Measurements from ENCODE around the gene ZNF467. TPM values are rescaled to one million over a fixed set of nuclear protein-coding genes. Genes with fewer than 3 reads are reported as not detected.

The ZNF467 gene
- total and polyA plus RNA-seq, 4 experiments from 2014 or later, result 1.2 to 3.9 (median 2.5) TPM

DNA sequence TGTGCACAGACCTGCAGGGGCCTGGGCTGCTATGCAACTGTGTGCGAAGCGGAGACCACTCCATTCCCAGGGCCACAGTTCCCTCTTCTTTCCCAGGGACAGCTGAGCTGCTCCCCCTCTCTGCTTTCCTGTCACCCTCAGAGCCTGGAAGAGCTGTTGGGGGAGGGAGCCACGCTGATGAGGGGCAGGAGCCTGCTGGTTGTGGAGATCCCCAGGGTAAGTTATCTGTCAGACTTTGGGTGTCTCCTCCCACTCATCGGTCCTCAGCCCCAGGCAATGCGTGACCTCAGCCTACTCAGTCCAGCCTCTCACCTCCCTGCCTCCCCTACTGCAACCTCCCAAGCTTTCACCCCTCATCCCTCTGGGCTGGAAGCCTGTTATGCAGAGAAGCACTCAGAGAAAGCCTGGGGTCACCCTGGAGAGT lies 53.5 kb downstream of the ZNF467 start:
- no peak overlapping the region for H3K27ac ChIP-seq (ENCODE audit: low read depth, low read length)
- H3K27me3 Mint-ChIP-seq, result no peaks in the 10 kb centered on the region
- no peak overlapping the region for H3K4me3 ChIP-seq (ENCODE audit: low read length in 2 of 2)
- DNase-seq, result no peak
- H3K27ac Mint-ChIP-seq, result no peak overlapping the region
- H3K36me3 ChIP-seq (ENCODE audit: insufficient read depth, low read length), result peaks cover 27% of the 10 kb centered on the region
- H3K4me1 ChIP-seq (ENCODE audit: insufficient read depth, low read length), result peaks cover 14% of the 10 kb centered on the region
- H3K9me3 ChIP-seq (ENCODE audit: control insufficient read depth in 1 of 2, low read length in 2 of 2), result no peaks in the 10 kb centered on the region
- H3K4me1 Mint-ChIP-seq, result peaks cover 15 to 20% (median 18%) of the 10 kb centered on the region in 4 donors
- ChIA-PET CTCF (ENCODE audit: partially characterized antibody) (no interaction called here), POLR2A (ENCODE audit: partially characterized antibody) (no interaction called here)
- H3K36me3 Mint-ChIP-seq, result peaks cover 14 to 49% of the 10 kb centered on the region in 2 donors
- no peaks in the 10 kb centered on the region for H3K9me3 Mint-ChIP-seq
- no peaks in the 10 kb centered on the region for H3K27me3 ChIP-seq (ENCODE audit: insufficient read depth, low read length)
- no peak overlapping the region for H3K4me3 Mint-ChIP-seq
- intact Hi-C loops (cut with micrococcal nuclease), result no loop called here

DNA sequence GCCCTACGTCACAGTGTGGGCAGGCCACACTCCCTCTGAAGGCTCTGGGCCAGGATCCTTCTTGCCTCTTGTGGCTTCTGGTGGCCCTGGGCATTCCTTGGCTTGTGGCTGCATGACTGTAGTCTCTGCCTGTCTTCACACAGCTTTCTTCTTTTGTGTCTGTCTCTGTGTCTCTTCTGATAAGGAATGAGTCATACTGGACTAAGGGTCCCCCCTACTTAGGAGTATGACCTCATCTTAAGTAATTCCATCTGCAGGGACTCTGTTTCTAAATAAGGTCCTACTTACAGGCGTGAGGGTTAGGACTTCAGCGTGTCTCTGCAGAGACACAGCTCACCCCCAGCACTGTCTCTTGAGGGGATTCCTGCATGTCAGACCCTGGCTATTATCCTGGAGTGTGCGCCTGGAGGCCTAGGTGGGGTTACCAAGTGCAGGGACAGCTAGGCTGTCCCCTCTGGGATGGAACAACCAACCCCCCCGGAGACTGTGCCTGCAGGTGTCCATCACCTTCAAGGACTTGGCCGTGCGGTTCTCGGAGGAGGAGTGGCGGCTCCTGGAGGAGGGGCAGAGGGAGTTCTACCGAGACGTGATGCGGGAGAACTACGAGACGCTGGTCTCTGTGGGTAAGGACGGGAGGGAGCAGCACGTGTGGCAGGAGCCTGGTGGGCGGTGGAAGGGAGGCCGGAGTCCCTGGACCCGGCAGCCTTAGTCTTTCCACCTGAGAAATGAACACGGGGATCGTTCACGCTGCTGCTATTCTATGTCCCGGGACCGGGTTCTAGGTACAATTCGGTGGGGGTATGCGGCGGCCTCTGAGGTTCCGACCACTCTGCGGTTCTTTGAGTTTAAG lies 54.1 kb downstream of the ZNF467 start:
- peaks cover 15 to 21% (median 18%) of the 10 kb centered on the region in 4 donors for H3K4me1 Mint-ChIP-seq
- Histone ChIP-seq H3K27me3 (ENCODE audit: insufficient read depth, low read length) (no peaks in the 10 kb centered on the region), H3K4me3 (ENCODE audit: low read length in 2 of 2) (no peak overlapping the region), H3K9me3 (ENCODE audit: control insufficient read depth in 1 of 2, low read length in 2 of 2) (no peaks in the 10 kb centered on the region), H3K4me1 (ENCODE audit: insufficient read depth, low read length) (peaks cover 15% of the 10 kb centered on the region), H3K36me3 (ENCODE audit: insufficient read depth, low read length) (peaks cover 21% of the 10 kb centered on the region), H3K27ac (ENCODE audit: low read depth, low read length) (no peak overlapping the region)
- no peaks in the 10 kb centered on the region for H3K9me3 Mint-ChIP-seq
- intact Hi-C loops (cut with micrococcal nuclease), result no loop called here
- ChIA-PET POLR2A (ENCODE audit: partially characterized antibody) (no interaction called here), CTCF (ENCODE audit: partially characterized antibody) (no interaction called here)
- H3K4me3 Mint-ChIP-seq, result no peak overlapping the region
- no peak overlapping the region for H3K27ac Mint-ChIP-seq
- peaks cover 14 to 49% of the 10 kb centered on the region in 2 donors for H3K36me3 Mint-ChIP-seq
- H3K27me3 Mint-ChIP-seq, result no peaks in the 10 kb centered on the region
- no peak for DNase-seq

DNA sequence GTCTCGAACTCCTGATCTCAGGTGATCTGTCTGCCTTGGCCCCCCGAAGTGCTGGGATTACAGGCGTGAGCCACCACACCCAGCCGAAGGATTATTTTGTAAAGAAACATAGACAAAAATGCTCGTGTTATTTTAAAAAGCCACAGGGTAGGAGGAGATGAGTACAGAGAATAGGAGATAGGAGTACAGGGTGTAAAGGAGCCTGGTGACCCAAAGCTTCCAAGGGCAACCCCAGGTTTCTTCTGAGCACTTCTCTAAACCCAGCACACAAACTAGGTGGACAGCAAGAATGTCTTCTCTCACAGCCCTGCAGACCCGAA lies 54.7 kb downstream of the ZNF467 start:
- H3K36me3 Mint-ChIP-seq, result peaks cover 14 to 44% of the 10 kb centered on the region in 2 donors
- H3K9me3 ChIP-seq (ENCODE audit: control insufficient read depth in 1 of 2, low read length in 2 of 2), result no peaks in the 10 kb centered on the region
- no peak for DNase-seq
- POLR2A ChIA-PET (ENCODE audit: partially characterized antibody), result no interaction called here
- no peak overlapping the region for H3K4me3 ChIP-seq (ENCODE audit: low read length in 2 of 2)
- no peaks in the 10 kb centered on the region for H3K9me3 Mint-ChIP-seq
- no peaks in the 10 kb centered on the region for H3K27me3 Mint-ChIP-seq
- no peaks in the 10 kb centered on the region for H3K27me3 ChIP-seq (ENCODE audit: insufficient read depth, low read length)
- H3K27ac ChIP-seq (ENCODE audit: low read depth, low read length), result no peak overlapping the region
- intact Hi-C loops (cut with micrococcal nuclease), result no loop called here
- H3K36me3 ChIP-seq (ENCODE audit: insufficient read depth, low read length), result peaks cover 15% of the 10 kb centered on the region
- H3K4me3 Mint-ChIP-seq, result no peak overlapping the region
- H3K27ac Mint-ChIP-seq, result no peak overlapping the region
- H3K4me1 ChIP-seq (ENCODE audit: insufficient read depth, low read length), result peaks cover 21% of the 10 kb centered on the region
- CTCF ChIA-PET (ENCODE audit: partially characterized antibody), result no interaction called here
- peaks cover 15 to 25% (median 18%) of the 10 kb centered on the region in 4 donors for H3K4me1 Mint-ChIP-seq

DNA sequence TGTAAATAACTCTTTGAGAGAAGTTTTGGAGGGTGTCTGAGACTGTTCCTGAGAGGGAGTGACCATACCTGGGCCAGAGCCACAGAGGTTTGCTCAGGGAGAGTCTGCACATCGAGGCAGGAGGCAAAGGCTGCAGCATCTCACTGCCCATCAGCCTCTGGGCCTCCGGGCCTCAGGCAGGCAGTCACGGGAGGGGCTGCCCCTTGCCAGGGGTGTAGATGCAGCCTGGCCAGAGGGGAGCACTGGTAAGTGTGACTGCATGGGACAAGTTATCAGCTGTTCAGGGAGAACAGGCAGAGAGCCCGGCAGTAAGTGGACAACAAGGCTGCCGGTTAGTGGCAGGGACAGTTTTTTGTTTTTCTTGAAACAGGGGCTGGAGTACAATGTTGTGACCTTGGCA lies 55.9 kb downstream of the ZNF467 start:
- Mint-ChIP-seq H3K4me1 (peaks cover 16 to 31% (median 18%) of the 10 kb centered on the region in 4 donors), H3K27me3 (no peaks in the 10 kb centered on the region), H3K4me3 (no peak overlapping the region), H3K27ac (peak overlapping the region in 2 of 7 donors; percentile 44 to 55), H3K36me3 (peaks cover 14 to 36% of the 10 kb centered on the region in 2 donors), H3K9me3 (no peaks in the 10 kb centered on the region)
- intact Hi-C loops (cut with micrococcal nuclease), result no loop called here
- Histone ChIP-seq H3K27me3 (ENCODE audit: insufficient read depth, low read length) (no peaks in the 10 kb centered on the region), H3K4me1 (ENCODE audit: insufficient read depth, low read length) (peaks cover 23% of the 10 kb centered on the region), H3K27ac (ENCODE audit: low read depth, low read length) (no peak overlapping the region), H3K36me3 (ENCODE audit: insufficient read depth, low read length) (peaks cover 3% of the 10 kb centered on the region), H3K4me3 (ENCODE audit: low read length in 2 of 2) (no peak overlapping the region), H3K9me3 (ENCODE audit: control insufficient read depth in 1 of 2, low read length in 2 of 2) (no peaks in the 10 kb centered on the region)
- ChIA-PET POLR2A (ENCODE audit: partially characterized antibody) (no interaction called here), CTCF (ENCODE audit: partially characterized antibody) (no interaction called here)
- DNase-seq, result no peak

DNA sequence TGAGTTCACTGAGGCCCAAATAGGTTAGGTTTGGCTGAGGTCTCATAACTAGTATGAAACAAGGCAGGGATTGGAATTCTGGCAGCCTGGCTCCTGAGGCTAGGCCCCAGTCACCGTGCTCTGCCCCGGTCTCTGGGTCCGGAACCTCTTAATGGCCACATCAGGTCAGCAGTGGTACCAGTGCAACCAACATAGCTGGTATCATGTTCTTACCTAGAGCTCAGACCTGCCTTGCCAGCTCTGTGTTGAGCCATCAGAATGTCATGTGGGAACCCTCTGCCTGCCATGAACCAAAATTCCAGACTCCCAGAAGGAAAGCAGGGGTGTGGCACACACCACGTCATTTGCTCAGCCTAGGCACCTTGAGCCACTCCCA lies 56.5 kb downstream of the ZNF467 start:
- peak overlapping the region in 6 of 8 donors; percentile 35 to 57 (median 50) for H3K4me3 Mint-ChIP-seq
- no peaks in the 10 kb centered on the region for H3K27me3 Mint-ChIP-seq
- POLR2A ChIA-PET (ENCODE audit: partially characterized antibody), result no interaction called here

DNA sequence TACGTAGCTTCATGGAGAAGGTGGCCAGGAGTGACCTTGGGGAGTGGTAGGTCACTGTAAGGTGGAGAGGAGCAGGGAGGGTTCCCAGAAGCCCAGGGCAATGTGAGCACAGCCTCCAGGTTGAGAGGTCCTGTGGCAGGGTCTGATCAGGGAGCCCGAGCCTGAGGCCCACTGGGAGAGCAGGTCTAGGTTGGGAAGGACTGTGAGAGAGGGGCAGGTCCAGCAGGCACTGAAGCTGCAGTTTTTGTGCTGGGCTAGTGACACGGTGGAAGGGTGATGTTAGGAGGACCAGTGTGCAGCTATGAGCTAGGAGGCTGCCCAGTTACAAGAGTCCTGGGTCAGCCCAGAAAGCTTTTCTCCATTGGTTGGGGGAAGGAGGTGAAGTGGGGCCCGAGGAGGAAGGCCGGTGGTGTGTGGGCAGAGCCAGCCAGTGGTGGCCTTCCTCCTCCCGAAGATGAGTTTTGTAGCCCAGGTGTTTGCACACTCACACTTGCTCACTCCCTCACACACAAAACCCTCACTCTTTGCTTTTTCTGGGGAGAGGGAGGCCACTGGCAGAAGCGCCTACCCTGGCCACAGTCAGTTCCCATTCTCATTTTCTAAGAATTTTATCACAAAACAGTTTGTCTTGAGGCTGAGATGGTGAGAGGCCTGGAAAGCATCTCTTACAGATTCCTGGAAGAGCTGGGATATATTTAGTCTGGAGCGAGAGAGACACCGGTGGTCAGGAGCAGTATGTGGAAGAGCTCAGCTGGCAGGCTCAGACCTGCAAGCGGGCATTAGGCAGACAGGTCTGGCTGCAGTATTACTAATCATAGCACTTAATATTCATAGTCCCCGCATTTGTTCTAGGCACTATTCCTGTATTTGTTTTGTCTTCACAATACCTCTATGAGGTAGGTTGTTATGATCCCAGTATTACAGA lies 57.1 kb downstream of the ZNF467 start:
- Mint-ChIP-seq H3K4me3 (peak overlapping the region; percentile 33 to 94 (median 87)), H3K9me3 (peaks cover 0 to 9% (median 5%) of the 10 kb centered on the region in 8 donors), H3K27me3 (no peaks in the 10 kb centered on the region), H3K36me3 (peaks cover 13 to 29% of the 10 kb centered on the region in 2 donors), H3K4me1 (peaks cover 16 to 31% (median 18%) of the 10 kb centered on the region in 4 donors), H3K27ac (peak overlapping the region; percentile 94 to 99 (median 96))
- POLR2A ChIA-PET (ENCODE audit: partially characterized antibody), result interaction anchor here (1.2 to 1.5 kb wide), 2 partner anchors 149 to 1511 kb away, joined by 3 to 4 read pairs; no protein-coding TSS in a partner anchor
- H3K9me3 ChIP-seq (ENCODE audit: control insufficient read depth in 1 of 2, low read length in 2 of 2), result no peaks in the 10 kb centered on the region
- CTCF ChIA-PET (ENCODE audit: partially characterized antibody), result interaction anchor here (1.1 kb wide), 1 partner anchor 26 kb away, joined by 4 read pairs; no protein-coding TSS in a partner anchor
- H3K36me3 ChIP-seq (ENCODE audit: insufficient read depth, low read length), result peaks cover 3% of the 10 kb centered on the region
- H3K4me3 ChIP-seq (ENCODE audit: low read length in 2 of 2), result no peak overlapping the region
- peaks cover 23% of the 10 kb centered on the region for H3K4me1 ChIP-seq (ENCODE audit: insufficient read depth, low read length)
- no peaks in the 10 kb centered on the region for H3K27me3 ChIP-seq (ENCODE audit: insufficient read depth, low read length)
- intact Hi-C loops (cut with micrococcal nuclease), result no loop called here
- DNase-seq, result no peak
- H3K27ac ChIP-seq (ENCODE audit: low read depth, low read length), result peak overlapping the region; percentile 62

More for the DNA sequence above, 56.5 kb downstream of the ZNF467 start:
- intact Hi-C loops (cut with micrococcal nuclease), result no loop called here
- Mint-ChIP-seq H3K9me3 (peaks cover 0 to 2% (median 0%) of the 10 kb centered on the region in 8 donors), H3K4me1 (peaks cover 16 to 31% (median 18%) of the 10 kb centered on the region in 4 donors), H3K27ac (peak overlapping the region; percentile 8 to 99 (median 94)), H3K36me3 (peaks cover 14 to 32% of the 10 kb centered on the region in 2 donors)
- no peak for DNase-seq
- CTCF ChIA-PET (ENCODE audit: partially characterized antibody), result interaction anchor here (1.1 kb wide), 1 partner anchor 25 kb away, joined by 4 read pairs; no protein-coding TSS in a partner anchor
- Histone ChIP-seq H3K4me3 (ENCODE audit: low read length in 2 of 2) (no peak overlapping the region), H3K27ac (ENCODE audit: low read depth, low read length) (no peak overlapping the region), H3K36me3 (ENCODE audit: insufficient read depth, low read length) (peaks cover 3% of the 10 kb centered on the region), H3K9me3 (ENCODE audit: control insufficient read depth in 1 of 2, low read length in 2 of 2) (no peaks in the 10 kb centered on the region), H3K27me3 (ENCODE audit: insufficient read depth, low read length) (no peaks in the 10 kb centered on the region), H3K4me1 (ENCODE audit: insufficient read depth, low read length) (peaks cover 23% of the 10 kb centered on the region)
